Panc1 (cell line): ENCODE measurements around the gene GRID1.

Experiments used
- POLR2AphosphoS5 ChIP-seq: IDR thresholded peaks from 2 replicates; pipeline ENCODE4 v1.6.1; 2012; ENCODE audit warnings: mild to moderate bottlenecking, low read depth, low read length, moderate library complexity
- SIN3A ChIP-seq: IDR thresholded peaks from 2 replicates; pipeline ENCODE4 v1.6.1; 2012; ENCODE audit warnings: low read depth, mild to moderate bottlenecking, low read length, moderate library complexity, borderline replicate concordance; ENCODE audit not compliant: insufficient read depth
- TF ChIP-seq, protein P1 (sequence below): fragments of 450-650 bp; IDR thresholded peaks from 2 replicates; pipeline ENCODE4 v1.5.1; 2017; ENCODE audit warnings: mild to moderate bottlenecking
- TF ChIP-seq, protein P2 (sequence below), 2 experiments: IDR thresholded peaks; 2 replicates each; pipeline ENCODE4 v1.6.1; 2011 to 2012; ENCODE audit warnings: low read depth in 2 of 2, control low read depth in 1 of 2, low read length in 1 of 2, mild to moderate bottlenecking in 1 of 2, moderate library complexity in 1 of 2; ENCODE audit not compliant: insufficient read depth in 1 of 2

DNA sequence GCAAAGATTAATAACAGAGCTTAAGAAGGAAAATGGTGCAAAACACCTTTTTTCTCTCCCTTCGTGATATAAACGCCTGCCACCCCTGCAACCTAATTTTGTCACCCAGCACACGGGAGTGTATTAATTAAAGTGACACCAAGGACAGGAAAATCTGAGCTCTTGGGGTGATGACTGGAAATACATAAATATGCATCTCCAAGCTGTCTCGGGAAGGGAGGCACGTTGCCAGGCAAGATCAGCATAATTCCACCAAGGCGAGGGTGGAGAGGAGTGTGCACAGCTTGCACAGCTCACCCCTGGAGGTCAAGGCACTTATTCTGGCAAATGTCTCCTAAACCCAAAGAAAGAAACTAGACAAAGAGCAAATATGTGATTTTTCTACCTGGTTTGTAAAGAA lies 700.9 kb downstream of the GRID1 start:
- TF ChIP-seq, protein P1, sequence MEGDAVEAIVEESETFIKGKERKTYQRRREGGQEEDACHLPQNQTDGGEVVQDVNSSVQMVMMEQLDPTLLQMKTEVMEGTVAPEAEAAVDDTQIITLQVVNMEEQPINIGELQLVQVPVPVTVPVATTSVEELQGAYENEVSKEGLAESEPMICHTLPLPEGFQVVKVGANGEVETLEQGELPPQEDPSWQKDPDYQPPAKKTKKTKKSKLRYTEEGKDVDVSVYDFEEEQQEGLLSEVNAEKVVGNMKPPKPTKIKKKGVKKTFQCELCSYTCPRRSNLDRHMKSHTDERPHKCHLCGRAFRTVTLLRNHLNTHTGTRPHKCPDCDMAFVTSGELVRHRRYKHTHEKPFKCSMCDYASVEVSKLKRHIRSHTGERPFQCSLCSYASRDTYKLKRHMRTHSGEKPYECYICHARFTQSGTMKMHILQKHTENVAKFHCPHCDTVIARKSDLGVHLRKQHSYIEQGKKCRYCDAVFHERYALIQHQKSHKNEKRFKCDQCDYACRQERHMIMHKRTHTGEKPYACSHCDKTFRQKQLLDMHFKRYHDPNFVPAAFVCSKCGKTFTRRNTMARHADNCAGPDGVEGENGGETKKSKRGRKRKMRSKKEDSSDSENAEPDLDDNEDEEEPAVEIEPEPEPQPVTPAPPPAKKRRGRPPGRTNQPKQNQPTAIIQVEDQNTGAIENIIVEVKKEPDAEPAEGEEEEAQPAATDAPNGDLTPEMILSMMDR, result no peak
- TF ChIP-seq, protein P2, sequence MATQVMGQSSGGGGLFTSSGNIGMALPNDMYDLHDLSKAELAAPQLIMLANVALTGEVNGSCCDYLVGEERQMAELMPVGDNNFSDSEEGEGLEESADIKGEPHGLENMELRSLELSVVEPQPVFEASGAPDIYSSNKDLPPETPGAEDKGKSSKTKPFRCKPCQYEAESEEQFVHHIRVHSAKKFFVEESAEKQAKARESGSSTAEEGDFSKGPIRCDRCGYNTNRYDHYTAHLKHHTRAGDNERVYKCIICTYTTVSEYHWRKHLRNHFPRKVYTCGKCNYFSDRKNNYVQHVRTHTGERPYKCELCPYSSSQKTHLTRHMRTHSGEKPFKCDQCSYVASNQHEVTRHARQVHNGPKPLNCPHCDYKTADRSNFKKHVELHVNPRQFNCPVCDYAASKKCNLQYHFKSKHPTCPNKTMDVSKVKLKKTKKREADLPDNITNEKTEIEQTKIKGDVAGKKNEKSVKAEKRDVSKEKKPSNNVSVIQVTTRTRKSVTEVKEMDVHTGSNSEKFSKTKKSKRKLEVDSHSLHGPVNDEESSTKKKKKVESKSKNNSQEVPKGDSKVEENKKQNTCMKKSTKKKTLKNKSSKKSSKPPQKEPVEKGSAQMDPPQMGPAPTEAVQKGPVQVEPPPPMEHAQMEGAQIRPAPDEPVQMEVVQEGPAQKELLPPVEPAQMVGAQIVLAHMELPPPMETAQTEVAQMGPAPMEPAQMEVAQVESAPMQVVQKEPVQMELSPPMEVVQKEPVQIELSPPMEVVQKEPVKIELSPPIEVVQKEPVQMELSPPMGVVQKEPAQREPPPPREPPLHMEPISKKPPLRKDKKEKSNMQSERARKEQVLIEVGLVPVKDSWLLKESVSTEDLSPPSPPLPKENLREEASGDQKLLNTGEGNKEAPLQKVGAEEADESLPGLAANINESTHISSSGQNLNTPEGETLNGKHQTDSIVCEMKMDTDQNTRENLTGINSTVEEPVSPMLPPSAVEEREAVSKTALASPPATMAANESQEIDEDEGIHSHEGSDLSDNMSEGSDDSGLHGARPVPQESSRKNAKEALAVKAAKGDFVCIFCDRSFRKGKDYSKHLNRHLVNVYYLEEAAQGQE (IDR thresholded peaks at IDR 0.05; ENCODE audit: insufficient read depth in 1 of 2, low read depth in 2 of 2, low read length in 1 of 2), result no peak
- TF ChIP-seq POLR2AphosphoS5, result no peak
- TF ChIP-seq SIN3A, result no peak
